ENCODE results near the gene DUSP19. TPM values are rescaled to one million over a fixed set of nuclear protein-coding genes. Genes with fewer than 3 reads are reported as not detected.

DUSP19 gene
- total and polyA plus RNA-seq, 2 of the 13 experiments (the other 11 are each of a cell fraction or from before 2014, with no cell fraction given): 1.3 to 1.9 TPM

DNA sequence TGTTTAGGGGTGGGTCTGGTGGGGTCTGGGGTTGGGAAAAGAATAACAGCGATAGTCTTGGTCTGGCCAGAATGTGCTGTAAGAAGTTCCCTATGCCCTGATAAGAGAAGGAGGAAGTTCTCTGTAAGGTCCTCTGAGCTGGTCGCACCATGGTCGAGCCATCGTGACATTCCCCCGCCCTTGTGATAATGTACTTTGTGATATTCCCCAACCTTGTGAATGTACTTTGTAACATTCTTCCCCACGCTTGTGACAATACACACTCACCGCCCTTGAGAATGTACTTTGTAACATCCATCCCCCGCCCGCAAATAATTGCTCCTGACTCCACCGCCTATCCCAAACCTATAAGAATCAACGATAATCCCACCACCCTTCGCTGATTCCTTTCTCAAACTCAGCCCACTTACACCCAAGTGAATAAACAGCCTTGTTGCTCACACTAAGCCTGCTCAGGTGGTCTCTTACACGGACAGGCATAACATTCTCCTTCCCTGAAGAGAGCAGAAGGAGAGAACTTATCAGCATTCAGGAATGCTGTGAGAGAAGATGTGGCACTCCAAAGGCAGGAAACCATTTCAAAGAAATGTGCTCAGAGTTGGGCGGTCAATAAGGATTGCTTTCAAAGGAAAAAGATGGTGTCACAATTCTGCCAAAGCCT lies 17.8 kb upstream of the DUSP19 start (continued):
- TF ChIP-seq, protein P1, sequence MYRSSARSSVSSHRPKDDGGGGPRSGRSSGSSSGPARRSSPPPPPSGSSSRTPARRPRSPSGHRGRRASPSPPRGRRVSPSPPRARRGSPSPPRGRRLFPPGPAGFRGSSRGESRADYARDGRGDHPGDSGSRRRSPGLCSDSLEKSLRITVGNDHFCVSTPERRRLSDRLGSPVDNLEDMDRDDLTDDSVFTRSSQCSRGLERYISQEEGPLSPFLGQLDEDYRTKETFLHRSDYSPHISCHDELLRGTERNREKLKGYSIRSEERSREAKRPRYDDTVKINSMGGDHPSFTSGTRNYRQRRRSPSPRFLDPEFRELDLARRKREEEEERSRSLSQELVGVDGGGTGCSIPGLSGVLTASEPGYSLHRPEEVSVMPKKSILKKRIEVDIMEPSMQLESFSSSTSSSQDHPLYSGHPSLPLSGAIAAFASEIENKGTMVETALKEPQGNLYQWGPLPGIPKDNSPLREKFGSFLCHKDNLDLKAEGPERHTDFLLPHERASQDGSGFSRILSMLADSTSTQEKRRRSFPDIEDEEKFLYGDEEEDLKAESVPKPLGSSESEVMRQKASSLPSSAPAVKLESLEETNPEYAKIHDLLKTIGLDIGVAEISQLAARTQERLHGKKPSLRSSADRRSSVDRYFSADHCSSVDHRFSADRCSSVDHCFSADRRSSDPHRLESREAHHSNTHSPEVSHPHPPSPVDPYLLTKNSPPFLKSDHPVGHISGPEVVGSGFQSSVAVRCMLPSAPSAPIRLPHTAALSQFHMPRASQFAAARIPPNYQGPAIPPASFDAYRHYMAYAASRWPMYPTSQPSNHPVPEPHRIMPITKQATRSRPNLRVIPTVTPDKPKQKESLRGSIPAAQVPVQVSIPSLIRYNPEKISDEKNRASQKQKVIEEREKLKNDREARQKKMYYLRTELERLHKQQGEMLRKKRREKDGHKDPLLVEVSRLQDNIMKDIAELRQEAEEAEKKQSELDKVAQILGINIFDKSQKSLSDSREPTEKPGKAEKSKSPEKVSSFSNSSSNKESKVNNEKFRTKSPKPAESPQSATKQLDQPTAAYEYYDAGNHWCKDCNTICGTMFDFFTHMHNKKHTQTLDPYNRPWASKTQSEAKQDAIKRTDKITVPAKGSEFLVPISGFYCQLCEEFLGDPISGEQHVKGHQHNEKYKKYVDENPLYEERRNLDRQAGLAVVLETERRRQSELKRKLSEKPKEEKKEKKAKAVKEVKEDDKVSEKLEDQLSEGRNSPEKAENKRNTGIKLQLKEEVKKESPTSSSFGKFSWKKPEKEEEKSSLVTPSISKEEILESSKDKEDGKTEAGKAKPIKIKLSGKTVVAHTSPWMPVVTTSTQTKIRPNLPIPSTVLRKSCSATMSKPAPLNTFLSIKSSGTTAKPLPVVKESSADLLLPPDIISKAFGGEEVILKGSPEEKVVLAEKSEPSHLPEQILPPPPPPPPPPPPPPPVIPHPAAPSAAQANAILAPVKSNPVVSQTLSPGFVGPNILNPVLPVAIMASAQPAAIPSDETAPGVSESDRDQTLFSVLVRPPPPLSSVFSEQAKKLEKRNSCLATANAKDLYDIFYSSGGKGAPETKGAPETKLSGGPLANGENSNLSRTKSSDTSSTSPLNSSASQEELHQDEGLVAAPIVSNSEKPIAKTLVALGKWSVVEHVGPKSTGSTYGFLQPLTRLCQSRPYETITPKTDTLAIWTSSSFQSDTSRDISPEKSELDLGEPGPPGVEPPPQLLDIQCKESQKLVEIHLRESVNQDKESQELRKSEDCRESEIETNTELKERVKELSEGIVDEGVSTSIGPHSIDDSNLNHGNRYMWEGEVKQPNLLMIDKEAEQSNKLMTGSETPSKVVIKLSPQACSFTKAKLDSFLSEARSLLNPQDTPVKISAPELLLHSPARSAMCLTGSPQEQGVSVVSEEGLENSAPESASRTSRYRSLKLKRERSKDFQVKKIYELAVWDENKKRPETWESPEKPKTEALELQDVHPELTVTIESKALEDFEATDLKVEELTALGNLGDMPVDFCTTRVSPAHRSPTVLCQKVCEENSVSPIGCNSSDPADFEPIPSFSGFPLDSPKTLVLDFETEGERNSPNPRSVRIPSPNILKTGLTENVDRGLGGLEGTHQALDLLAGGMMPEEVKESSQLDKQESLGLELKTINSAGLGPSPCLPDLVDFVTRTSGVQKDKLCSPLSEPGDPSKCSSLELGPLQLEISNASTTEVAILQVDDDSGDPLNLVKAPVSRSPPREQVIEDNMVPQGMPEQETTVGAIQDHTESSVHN (CRISPR knock-in tag; IDR thresholded peaks at IDR 0.05): 0 out of 2 replicates have a peak, but pooled peaks have one; percentile 79
- 0 out of 2 replicates have a peak, but pooled peaks have one; percentile 24 for TF ChIP-seq HDAC2 (CRISPR knock-in tag; IDR thresholded peaks at IDR 0.05)
- TF ChIP-seq FOSL2 (CRISPR knock-in tag; IDR thresholded peaks at IDR 0.05): peak; percentile 11; the same call in 1 of the 2 replicates
- TF ChIP-seq THYN1 (CRISPR knock-in tag; IDR thresholded peaks at IDR 0.05; ENCODE audit: borderline replicate concordance, low read depth): no peak
- no peak for TF ChIP-seq MYNN (CRISPR knock-in tag; IDR thresholded peaks at IDR 0.05; ENCODE audit: low read depth)
- peak; percentile 93 for TF ChIP-seq ESRRA (CRISPR knock-in tag; IDR thresholded peaks at IDR 0.05; ENCODE audit: low read depth)
- TF ChIP-seq NR2F1 (CRISPR knock-in tag; IDR thresholded peaks at IDR 0.05): no peak
- TF ChIP-seq, protein P2, sequence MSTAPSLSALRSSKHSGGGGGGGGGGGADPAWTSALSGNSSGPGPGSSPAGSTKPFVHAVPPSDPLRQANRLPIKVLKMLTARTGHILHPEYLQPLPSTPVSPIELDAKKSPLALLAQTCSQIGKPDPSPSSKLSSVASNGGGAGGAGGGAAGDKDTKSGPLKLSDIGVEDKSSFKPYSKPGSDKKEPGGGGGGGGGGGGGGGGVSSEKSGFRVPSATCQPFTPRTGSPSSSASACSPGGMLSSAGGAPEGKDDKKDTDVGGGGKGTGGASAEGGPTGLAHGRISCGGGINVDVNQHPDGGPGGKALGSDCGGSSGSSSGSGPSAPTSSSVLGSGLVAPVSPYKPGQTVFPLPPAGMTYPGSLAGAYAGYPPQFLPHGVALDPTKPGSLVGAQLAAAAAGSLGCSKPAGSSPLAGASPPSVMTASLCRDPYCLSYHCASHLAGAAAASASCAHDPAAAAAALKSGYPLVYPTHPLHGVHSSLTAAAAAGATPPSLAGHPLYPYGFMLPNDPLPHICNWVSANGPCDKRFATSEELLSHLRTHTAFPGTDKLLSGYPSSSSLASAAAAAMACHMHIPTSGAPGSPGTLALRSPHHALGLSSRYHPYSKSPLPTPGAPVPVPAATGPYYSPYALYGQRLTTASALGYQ (CRISPR knock-in tag; IDR thresholded peaks at IDR 0.05): no peak
- no peak for TF ChIP-seq ADNP (CRISPR knock-in tag; IDR thresholded peaks at IDR 0.05)
- TF ChIP-seq MED1 (CRISPR knock-in tag; IDR thresholded peaks at IDR 0.05): no peak
- peak; percentile 82 for TF ChIP-seq ZNF501 (CRISPR knock-in tag; IDR thresholded peaks at IDR 0.05)
- TF ChIP-seq FOXA1 (IDR thresholded peaks at IDR 0.05): 0 out of 2 replicates have a peak, but pooled peaks have one; percentile 17
- peak; percentile 51; the same call in 1 of the 2 replicates for TF ChIP-seq FOXA1 (CRISPR knock-in tag; IDR thresholded peaks at IDR 0.05)
- no peak for TF ChIP-seq KDM5B (CRISPR knock-in tag; IDR thresholded peaks at IDR 0.05; ENCODE audit: borderline replicate concordance)
- TF ChIP-seq EHMT2 (IDR thresholded peaks at IDR 0.05; ENCODE audit: borderline replicate concordance, low read depth, low read length): peak; percentile 24; the same call in 1 of the 2 replicates
- no peak for TF ChIP-seq CENPT (CRISPR knock-in tag; IDR thresholded peaks at IDR 0.05; ENCODE audit: low read depth)
- TF ChIP-seq NFE2L1 (CRISPR knock-in tag; IDR thresholded peaks at IDR 0.05; ENCODE audit: borderline replicate concordance): no peak
- TF ChIP-seq TARDBP (CRISPR knock-in tag; IDR thresholded peaks at IDR 0.05): no peak
- peak; percentile 28; the same call in 1 of the 2 replicates for TF ChIP-seq BCL6 (CRISPR knock-in tag; IDR thresholded peaks at IDR 0.05)
